HT-29 (cell line): ENCODE measurements around the gene DYSF. TPM values are rescaled to one million over a fixed set of nuclear protein-coding genes. Genes with fewer than 3 reads are reported as not detected.

Source experiments
- DNase-seq: peaks from one replicate; pipeline ENCODE4 v3.0.0-alpha.2; 2015; ENCODE audit warnings: low spot score
- total RNA-seq: library from RNA; depleted of rRNA; stranded (reverse); fragments of >200 nt; shearing (Covaris generic); gene quantifications from 2 replicates; pipeline ENCODE4 v1.2.3, GENCODE V29; 2014

Gene DYSF
- total RNA-seq, 1 experiment from 2014 or later = not detected

- no peak for DNase-seq
Observed at GRCh38 chr2:71671895-71672825, 218.8 kb downstream of the DYSF start.

- DNase-seq = no peak
Observed at GRCh38 chr2:71672826-71673795, 219.8 kb downstream of the DYSF start.

GRCh38 chr2:71674158-71674851, 220.9 kb downstream of the DYSF start:
- no peak for DNase-seq

- DNase-seq = peak; percentile 56
Observed at GRCh38 chr2:71675296-71675695, 221.9 kb downstream of the DYSF start.

- no peak for DNase-seq
Observed at GRCh38 chr2:71678874-71679273, 225.5 kb downstream of the DYSF start.

- DNase-seq = no peak
Observed at GRCh38 chr2:71679491-71679890, 226.1 kb downstream of the DYSF start.

GRCh38 chr2:71680925-71681324, 227.6 kb downstream of the DYSF start:
- no peak for DNase-seq

- no peak for DNase-seq
Observed at GRCh38 chr2:71681626-71682025, 228.3 kb downstream of the DYSF start.

GRCh38 chr2:71682341-71682740, 229.0 kb downstream of the DYSF start:
- no peak for DNase-seq

- DNase-seq = no peak
Observed at GRCh38 chr2:71683070-71683469, 229.7 kb downstream of the DYSF start.

- DNase-seq = no peak
Observed at GRCh38 chr2:71683666-71684065, 230.3 kb downstream of the DYSF start.

GRCh38 chr2:71684226-71685072, 231.1 kb downstream of the DYSF start:
- DNase-seq = no peak

GRCh38 chr2:71685073-71685848, 231.9 kb downstream of the DYSF start:
- no peak for DNase-seq

- no peak for DNase-seq
Observed at GRCh38 chr2:71685941-71686611, 232.7 kb downstream of the DYSF start.

- no peak for DNase-seq
Observed at GRCh38 chr2:71686781-71687180, 233.4 kb downstream of the DYSF start.

- no peak for DNase-seq
Observed at GRCh38 chr2:71687412-71687811, 234.1 kb downstream of the DYSF start.

GRCh38 chr2:71688530-71688929, 235.2 kb downstream of the DYSF start:
- DNase-seq = no peak

- no peak for DNase-seq
Observed at GRCh38 chr2:71689393-71689792, 236.0 kb downstream of the DYSF start.
